ENCODE results near the gene ZMAT5.

Gene ZMAT5

DNA sequence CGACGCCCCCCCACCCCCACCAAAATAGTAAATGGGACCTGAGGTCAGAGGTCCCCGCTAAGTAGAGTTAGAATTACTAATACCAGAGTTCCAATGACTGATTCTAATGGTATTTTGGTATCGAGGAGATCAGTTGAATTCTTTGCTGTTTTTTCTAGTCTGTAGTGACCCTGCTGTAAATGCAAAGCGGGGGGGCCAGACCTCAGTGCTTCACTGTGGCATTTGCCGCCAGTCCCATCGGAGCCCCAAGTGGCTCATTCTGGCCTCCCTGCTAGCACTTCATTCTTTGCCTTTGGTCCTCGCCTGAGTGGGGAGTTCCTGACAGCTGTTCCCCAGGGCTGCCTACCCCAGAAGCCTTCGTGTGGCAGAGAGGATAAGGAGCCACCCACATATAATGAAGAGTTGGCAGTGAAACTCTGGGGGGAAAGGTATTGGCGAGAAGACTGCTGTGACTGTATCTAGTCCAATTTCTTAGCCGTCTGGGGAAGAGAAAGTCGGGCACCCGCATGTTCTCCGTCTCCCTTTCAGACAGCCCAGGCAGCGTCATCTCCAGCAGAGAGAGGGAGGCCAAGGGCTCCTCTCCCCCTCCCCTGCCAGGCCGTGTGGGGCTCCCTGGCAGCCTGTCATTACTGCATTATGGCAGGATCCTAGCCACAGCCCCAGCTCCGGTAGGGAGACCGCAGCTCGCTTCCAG is 66.5 kb downstream of the ZMAT5 start:
- TF ChIP-seq, protein P1, sequence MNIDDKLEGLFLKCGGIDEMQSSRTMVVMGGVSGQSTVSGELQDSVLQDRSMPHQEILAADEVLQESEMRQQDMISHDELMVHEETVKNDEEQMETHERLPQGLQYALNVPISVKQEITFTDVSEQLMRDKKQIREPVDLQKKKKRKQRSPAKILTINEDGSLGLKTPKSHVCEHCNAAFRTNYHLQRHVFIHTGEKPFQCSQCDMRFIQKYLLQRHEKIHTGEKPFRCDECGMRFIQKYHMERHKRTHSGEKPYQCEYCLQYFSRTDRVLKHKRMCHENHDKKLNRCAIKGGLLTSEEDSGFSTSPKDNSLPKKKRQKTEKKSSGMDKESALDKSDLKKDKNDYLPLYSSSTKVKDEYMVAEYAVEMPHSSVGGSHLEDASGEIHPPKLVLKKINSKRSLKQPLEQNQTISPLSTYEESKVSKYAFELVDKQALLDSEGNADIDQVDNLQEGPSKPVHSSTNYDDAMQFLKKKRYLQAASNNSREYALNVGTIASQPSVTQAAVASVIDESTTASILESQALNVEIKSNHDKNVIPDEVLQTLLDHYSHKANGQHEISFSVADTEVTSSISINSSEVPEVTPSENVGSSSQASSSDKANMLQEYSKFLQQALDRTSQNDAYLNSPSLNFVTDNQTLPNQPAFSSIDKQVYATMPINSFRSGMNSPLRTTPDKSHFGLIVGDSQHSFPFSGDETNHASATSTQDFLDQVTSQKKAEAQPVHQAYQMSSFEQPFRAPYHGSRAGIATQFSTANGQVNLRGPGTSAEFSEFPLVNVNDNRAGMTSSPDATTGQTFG (tag by site-specific recombination; IDR thresholded peaks at IDR 0.05; ENCODE audit: borderline replicate concordance), result no peak
- 0 out of 2 replicates have a peak, but pooled peaks have one; percentile 34 for TF ChIP-seq PRDM1 (tag by site-specific recombination; IDR thresholded peaks at IDR 0.05)
- ChIA-PET CTCF (interaction anchor here (0.7 to 4.2 kb wide), 4 partner anchors 11 to 304 kb away, joined by 4 to 20 read pairs (median 12); no protein-coding TSS in a partner anchor), POLR2A (no interaction called here)
- Histone ChIP-seq H3K4me1 (ENCODE audit: control insufficient read depth, insufficient read depth, low read length) (peaks cover 20% of the 10 kb centered on the region), H3K9me3 (ENCODE audit: control insufficient read depth, insufficient read depth, low read depth, low read length) (no peaks in the 10 kb centered on the region), H3K27ac (ENCODE audit: extremely low read depth, low read depth, low read length) (no peak overlapping the region), H3K36me3 (ENCODE audit: control insufficient read depth in 2 of 2, insufficient read depth in 1 of 2, low read length in 2 of 2) (peaks cover 0 to 13% of the 10 kb centered on the region in 2 experiments; a peak in 2 of 3 replicates), H3K4me3 (ENCODE audit: low read depth, low read length) (no peak overlapping the region)

DNA sequence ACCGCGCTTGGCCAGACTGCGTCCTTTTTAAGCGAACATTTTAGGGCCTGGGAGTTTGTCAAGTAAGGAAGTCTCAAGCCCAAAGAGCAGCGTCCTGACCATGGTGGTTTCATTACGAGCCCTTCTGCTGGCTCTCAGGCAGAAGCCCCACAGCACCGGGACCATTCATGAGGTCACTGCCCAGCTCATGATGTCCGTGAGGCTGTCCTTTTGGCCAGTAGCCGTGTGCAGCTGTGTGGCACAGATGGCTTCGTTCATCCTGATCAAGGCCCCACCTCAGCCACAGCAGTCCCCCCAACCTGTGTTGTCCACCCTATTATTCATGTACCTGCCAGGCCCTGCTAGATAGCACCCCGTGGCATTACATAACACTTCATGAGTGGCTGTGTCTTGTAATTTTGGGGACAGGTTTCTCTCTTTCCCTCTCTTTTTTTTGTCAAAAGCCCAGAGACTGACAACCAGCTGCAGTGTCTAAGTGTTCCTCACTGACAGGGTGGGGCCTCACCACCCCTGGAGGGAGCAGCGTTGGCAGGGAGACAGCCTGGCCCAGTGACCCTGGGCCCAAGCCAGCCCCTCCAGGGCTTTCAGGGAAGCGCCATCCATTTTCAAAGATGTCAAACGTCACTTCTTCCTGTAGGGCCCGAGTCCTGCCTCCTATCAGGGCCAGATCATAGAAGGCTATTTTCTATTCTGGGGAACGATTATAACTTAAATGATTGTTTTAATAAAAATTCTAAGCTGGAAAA is 68.8 kb downstream of the ZMAT5 start:
- TF ChIP-seq ZNF830 (tag by site-specific recombination; IDR thresholded peaks at IDR 0.05; ENCODE audit: low read depth) (no peak), KLF10 (tag by site-specific recombination; IDR thresholded peaks at IDR 0.05) (no peak), SP3 (tag by site-specific recombination; IDR thresholded peaks at IDR 0.05) (no peak), ZNF521 (tag by site-specific recombination; IDR thresholded peaks at IDR 0.05) (no peak), TRIM28 (IDR thresholded peaks at IDR 0.05; ENCODE audit: borderline replicate concordance, low read length) (no peak), ZNF571 (tag by site-specific recombination; IDR thresholded peaks at IDR 0.05) (no peak), ZNF585B (tag by site-specific recombination; IDR thresholded peaks at IDR 0.05) (no peak), ZFP37 (tag by site-specific recombination; IDR thresholded peaks at IDR 0.05) (no peak), GLIS2 (tag by site-specific recombination; IDR thresholded peaks at IDR 0.05) (no peak), OSR2 (tag by site-specific recombination; IDR thresholded peaks at IDR 0.05) (no peak), ZNF121 (tag by site-specific recombination; IDR thresholded peaks at IDR 0.05) (no peak), ZNF623 (tag by site-specific recombination; IDR thresholded peaks at IDR 0.05) (no peak)
- TF ChIP-seq, protein P2, sequence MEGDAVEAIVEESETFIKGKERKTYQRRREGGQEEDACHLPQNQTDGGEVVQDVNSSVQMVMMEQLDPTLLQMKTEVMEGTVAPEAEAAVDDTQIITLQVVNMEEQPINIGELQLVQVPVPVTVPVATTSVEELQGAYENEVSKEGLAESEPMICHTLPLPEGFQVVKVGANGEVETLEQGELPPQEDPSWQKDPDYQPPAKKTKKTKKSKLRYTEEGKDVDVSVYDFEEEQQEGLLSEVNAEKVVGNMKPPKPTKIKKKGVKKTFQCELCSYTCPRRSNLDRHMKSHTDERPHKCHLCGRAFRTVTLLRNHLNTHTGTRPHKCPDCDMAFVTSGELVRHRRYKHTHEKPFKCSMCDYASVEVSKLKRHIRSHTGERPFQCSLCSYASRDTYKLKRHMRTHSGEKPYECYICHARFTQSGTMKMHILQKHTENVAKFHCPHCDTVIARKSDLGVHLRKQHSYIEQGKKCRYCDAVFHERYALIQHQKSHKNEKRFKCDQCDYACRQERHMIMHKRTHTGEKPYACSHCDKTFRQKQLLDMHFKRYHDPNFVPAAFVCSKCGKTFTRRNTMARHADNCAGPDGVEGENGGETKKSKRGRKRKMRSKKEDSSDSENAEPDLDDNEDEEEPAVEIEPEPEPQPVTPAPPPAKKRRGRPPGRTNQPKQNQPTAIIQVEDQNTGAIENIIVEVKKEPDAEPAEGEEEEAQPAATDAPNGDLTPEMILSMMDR (tag by site-specific recombination; IDR thresholded peaks at IDR 0.05), result no peak
- TF ChIP-seq, protein P3, sequence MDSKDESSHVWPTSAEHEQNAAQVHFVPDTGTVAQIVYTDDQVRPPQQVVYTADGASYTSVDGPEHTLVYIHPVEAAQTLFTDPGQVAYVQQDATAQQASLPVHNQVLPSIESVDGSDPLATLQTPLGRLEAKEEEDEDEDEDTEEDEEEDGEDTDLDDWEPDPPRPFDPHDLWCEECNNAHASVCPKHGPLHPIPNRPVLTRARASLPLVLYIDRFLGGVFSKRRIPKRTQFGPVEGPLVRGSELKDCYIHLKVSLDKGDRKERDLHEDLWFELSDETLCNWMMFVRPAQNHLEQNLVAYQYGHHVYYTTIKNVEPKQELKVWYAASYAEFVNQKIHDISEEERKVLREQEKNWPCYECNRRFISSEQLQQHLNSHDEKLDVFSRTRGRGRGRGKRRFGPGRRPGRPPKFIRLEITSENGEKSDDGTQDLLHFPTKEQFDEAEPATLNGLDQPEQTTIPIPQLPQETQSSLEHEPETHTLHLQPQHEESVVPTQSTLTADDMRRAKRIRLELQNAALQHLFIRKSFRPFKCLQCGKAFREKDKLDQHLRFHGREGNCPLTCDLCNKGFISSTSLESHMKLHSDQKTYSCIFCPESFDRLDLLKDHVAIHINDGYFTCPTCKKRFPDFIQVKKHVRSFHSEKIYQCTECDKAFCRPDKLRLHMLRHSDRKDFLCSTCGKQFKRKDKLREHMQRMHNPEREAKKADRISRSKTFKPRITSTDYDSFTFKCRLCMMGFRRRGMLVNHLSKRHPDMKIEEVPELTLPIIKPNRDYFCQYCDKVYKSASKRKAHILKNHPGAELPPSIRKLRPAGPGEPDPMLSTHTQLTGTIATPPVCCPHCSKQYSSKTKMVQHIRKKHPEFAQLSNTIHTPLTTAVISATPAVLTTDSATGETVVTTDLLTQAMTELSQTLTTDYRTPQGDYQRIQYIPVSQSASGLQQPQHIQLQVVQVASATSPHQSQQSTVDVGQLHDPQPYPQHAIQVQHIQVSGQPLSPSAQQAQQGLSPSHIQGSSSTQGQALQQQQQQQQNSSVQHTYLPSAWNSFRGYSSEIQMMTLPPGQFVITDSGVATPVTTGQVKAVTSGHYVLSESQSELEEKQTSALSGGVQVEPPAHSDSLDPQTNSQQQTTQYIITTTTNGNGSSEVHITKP (tag by site-specific recombination; IDR thresholded peaks at IDR 0.05), result no peak
- TF ChIP-seq, protein P4, sequence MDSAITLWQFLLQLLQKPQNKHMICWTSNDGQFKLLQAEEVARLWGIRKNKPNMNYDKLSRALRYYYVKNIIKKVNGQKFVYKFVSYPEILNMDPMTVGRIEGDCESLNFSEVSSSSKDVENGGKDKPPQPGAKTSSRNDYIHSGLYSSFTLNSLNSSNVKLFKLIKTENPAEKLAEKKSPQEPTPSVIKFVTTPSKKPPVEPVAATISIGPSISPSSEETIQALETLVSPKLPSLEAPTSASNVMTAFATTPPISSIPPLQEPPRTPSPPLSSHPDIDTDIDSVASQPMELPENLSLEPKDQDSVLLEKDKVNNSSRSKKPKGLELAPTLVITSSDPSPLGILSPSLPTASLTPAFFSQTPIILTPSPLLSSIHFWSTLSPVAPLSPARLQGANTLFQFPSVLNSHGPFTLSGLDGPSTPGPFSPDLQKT (IDR thresholded peaks at IDR 0.05; ENCODE audit: borderline replicate concordance, low read depth, low read length), result no peak
- H3K9me3 ChIP-seq (ENCODE audit: control insufficient read depth, insufficient read depth, low read depth, low read length), result no peaks in the 10 kb centered on the region
- CTCF ChIA-PET, result interaction anchor here (0.8 kb wide), 1 partner anchor 391 kb away, joined by 3 read pairs; no protein-coding TSS in a partner anchor
- no peak overlapping the region for H3K27ac ChIP-seq (ENCODE audit: extremely low read depth, low read depth, low read length)
- no peak overlapping the region for H3K4me3 ChIP-seq (ENCODE audit: low read depth, low read length)
- peaks cover 14% of the 10 kb centered on the region for H3K4me1 ChIP-seq (ENCODE audit: control insufficient read depth, insufficient read depth, low read length)
- POLR2A ChIA-PET, result no interaction called here
- peaks cover 0 to 36% of the 10 kb centered on the region in 2 experiments; a peak in 2 of 3 replicates for H3K36me3 ChIP-seq (ENCODE audit: control insufficient read depth in 2 of 2, insufficient read depth in 1 of 2, low read length in 2 of 2)

Data from HEK293 (cell line).